CD4-positive, alpha-beta T cell treated with Interleukin-10 for 1 hour (primary cell): ENCODE data around the gene S100A4.
"Not testable (repeated sequence)": the region's sequence is repeated elsewhere in the genome, so short reads cannot be mapped to it uniquely, and the experiment has no call there.

ENCODE experiments used
- DNase-seq: peaks from one replicate; pipeline ENCODE4 v3.0.0-alpha.2; 2020

The S100A4 gene

GRCh38 chr1:153545067-153546055 is at the start of gene S100A4:
Gene S100A4 (minus strand): TSS chr1:153545806. CDS start chr1:153544794, 1,012 bp downstream.
- peak; percentile 89 for DNase-seq

- DNase-seq: no peak
These were observed 47.1 kb upstream of the S100A4 start for GRCh38 chr1:153592748-153593147.

GRCh38 chr1:153588482-153588881 is 42.9 kb upstream of the S100A4 start:
- DNase-seq: no peak

- DNase-seq: not testable (repeated sequence)
These were observed 42.4 kb upstream of the S100A4 start for GRCh38 chr1:153588033-153588432.

GRCh38 chr1:153587314-153587713 is 41.7 kb upstream of the S100A4 start:
- no peak for DNase-seq

- DNase-seq: no peak
These were observed 40.7 kb upstream of the S100A4 start for GRCh38 chr1:153586347-153586746.

- DNase-seq: no peak
These were observed 39.4 kb upstream of the S100A4 start for GRCh38 chr1:153585006-153585405.

- DNase-seq: no peak
These were observed 38.4 kb upstream of the S100A4 start for GRCh38 chr1:153583976-153584375.

- not testable (repeated sequence) for DNase-seq
These were observed 37.9 kb upstream of the S100A4 start for GRCh38 chr1:153583514-153583913.

GRCh38 chr1:153582836-153583235 is 37.2 kb upstream of the S100A4 start:
- not testable (repeated sequence) for DNase-seq

GRCh38 chr1:153578936-153579335 is 33.3 kb upstream of the S100A4 start:
- no peak for DNase-seq

GRCh38 chr1:153578490-153578889 is 32.9 kb upstream of the S100A4 start:
- no peak for DNase-seq

- DNase-seq: no peak
These were observed 32.0 kb upstream of the S100A4 start for GRCh38 chr1:153577624-153578051.

GRCh38 chr1:153577138-153577537 is 31.5 kb upstream of the S100A4 start:
- DNase-seq: no peak

GRCh38 chr1:153575497-153575896 is 29.9 kb upstream of the S100A4 start:
- DNase-seq: not testable (repeated sequence)

GRCh38 chr1:153575081-153575491 is 29.5 kb upstream of the S100A4 start:
- DNase-seq: not testable (repeated sequence)

- no peak for DNase-seq
These were observed 27.7 kb upstream of the S100A4 start for GRCh38 chr1:153573351-153573750.

- DNase-seq: peak; percentile 58
These were observed 27.0 kb upstream of the S100A4 start for GRCh38 chr1:153572569-153573015.

- no peak for DNase-seq
These were observed 26.1 kb upstream of the S100A4 start for GRCh38 chr1:153571706-153572105.

- no peak for DNase-seq
These were observed 25.3 kb upstream of the S100A4 start for GRCh38 chr1:153570874-153571273.

GRCh38 chr1:153569465-153569864 is 23.9 kb upstream of the S100A4 start:
- no peak for DNase-seq

- peak; percentile 84 for DNase-seq
These were observed 22.9 kb upstream of the S100A4 start for GRCh38 chr1:153568367-153569099.

GRCh38 chr1:153567621-153568366 is 22.2 kb upstream of the S100A4 start:
- no peak for DNase-seq
